ENCODE results near the gene LRRC23. TPM values are rescaled to one million over a fixed set of nuclear protein-coding genes. Genes with fewer than 3 reads are reported as not detected.

Gene LRRC23
- total RNA-seq, 4 donors from 2014 or later, result 1.7 to 35.5 (median 3.0) TPM; not detected in 1

DNA sequence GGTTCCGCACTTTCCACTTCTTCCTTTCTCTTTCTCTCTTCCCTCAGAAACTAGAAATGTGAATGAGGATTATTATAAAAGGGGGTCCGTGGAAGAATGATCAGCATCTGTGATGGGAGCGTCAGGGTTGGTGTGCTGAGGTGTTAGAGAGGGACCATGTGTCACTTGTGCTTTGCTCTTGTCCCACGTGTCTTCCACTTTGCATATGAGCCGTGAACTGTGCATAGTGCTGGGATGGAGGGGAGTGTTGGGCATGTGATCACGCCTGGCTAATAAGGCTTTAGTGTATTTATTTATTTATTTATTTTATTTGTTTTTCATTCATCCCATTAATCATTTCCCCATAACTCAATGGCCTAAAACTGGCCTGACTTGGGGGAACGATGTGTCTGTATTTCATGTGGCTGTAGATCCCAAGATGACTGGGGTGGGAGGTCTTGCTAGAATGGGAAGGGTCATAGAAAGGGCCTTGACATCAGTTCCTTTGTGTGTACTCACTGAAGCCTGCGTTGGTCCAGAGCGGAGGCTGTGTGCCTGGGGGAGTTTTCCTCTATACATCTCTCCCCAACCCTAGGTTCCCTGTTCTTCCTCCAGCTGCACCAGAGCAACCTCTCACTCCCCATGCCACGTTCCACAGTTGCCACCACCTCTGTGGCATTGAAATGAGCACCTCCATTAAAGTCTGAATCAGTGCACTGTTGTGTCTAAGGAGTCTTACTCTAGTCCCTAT lies 18.5 kb downstream of the LRRC23 start:
- Histone ChIP-seq H3K4me3 (no peak overlapping the region), H3K27ac (peak overlapping the region in 1 of 4 donors; percentile 48), H3K36me3 (no peaks in the 10 kb centered on the region), H3K4me1 (peaks cover 3 to 42% (median 13%) of the 10 kb centered on the region in 4 donors), H3K27me3 (no peaks in the 10 kb centered on the region), H3K9me3 (no peaks in the 10 kb centered on the region)
- TF ChIP-seq, protein P1, sequence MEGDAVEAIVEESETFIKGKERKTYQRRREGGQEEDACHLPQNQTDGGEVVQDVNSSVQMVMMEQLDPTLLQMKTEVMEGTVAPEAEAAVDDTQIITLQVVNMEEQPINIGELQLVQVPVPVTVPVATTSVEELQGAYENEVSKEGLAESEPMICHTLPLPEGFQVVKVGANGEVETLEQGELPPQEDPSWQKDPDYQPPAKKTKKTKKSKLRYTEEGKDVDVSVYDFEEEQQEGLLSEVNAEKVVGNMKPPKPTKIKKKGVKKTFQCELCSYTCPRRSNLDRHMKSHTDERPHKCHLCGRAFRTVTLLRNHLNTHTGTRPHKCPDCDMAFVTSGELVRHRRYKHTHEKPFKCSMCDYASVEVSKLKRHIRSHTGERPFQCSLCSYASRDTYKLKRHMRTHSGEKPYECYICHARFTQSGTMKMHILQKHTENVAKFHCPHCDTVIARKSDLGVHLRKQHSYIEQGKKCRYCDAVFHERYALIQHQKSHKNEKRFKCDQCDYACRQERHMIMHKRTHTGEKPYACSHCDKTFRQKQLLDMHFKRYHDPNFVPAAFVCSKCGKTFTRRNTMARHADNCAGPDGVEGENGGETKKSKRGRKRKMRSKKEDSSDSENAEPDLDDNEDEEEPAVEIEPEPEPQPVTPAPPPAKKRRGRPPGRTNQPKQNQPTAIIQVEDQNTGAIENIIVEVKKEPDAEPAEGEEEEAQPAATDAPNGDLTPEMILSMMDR (IDR thresholded peaks at IDR 0.05), result no peak
- no peak for TF ChIP-seq POLR2A (IDR thresholded peaks at IDR 0.05)
- DNase-seq, result peak in 1 of 3 donors; percentile 54

DNA sequence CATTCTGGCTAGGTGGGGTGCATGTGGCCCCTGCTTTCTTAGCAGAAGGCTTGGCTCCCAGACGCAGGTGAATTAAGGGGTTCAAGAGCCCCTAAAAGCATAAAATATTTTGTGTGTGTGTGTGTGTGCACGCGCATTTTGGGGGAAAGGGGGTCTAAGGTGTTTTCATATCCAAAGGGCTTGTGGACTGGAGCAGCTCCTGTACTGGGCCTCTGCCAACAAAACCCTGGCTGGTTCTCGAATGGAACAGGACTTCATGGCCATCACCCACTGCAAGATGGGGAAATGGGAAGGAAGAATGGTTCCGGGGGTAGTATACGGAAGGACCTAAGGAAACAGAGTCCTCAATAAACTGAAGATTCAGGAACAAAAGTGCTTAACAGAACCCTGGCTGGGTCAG lies 19.2 kb downstream of the LRRC23 start:
- H3K4me1 ChIP-seq, result peaks cover 6 to 45% (median 13%) of the 10 kb centered on the region in 4 donors
- H3K27ac ChIP-seq, result peak overlapping the region in 1 of 4 donors; percentile 95
- no peak overlapping the region for H3K4me3 ChIP-seq
- DNase-seq, result peak in 1 of 3 donors; percentile 28
- H3K36me3 ChIP-seq, result no peaks in the 10 kb centered on the region
- H3K9me3 ChIP-seq, result no peaks in the 10 kb centered on the region
- no peaks in the 10 kb centered on the region for H3K27me3 ChIP-seq
- TF ChIP-seq, protein P1 (IDR thresholded peaks at IDR 0.05), result no peak
- TF ChIP-seq POLR2A (IDR thresholded peaks at IDR 0.05), result no peak

DNA sequence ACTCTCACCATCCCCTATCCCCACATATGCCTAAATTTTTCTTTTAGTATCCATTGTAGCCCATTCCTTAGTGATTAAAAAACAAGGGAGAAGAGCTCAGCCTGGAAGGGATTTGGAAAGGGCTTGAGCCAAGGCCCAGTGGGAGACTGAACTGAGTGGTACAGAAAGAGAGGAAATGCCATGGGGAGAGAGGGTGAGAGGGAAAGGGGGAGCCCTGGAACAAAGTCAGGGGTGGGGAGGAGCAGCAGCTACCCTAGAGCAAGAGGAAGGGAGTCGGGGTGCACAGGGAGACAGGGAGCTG lies 20.6 kb downstream of the LRRC23 start:
- Histone ChIP-seq H3K9me3 (no peaks in the 10 kb centered on the region), H3K4me3 (no peak overlapping the region), H3K27me3 (no peaks in the 10 kb centered on the region), H3K27ac (peak overlapping the region; percentile 92 to 95 (median 94)), H3K36me3 (no peaks in the 10 kb centered on the region), H3K4me1 (peaks cover 11 to 58% (median 16%) of the 10 kb centered on the region in 4 donors)
- TF ChIP-seq, protein P1 (IDR thresholded peaks at IDR 0.05), result no peak
- no peak for TF ChIP-seq POLR2A (IDR thresholded peaks at IDR 0.05)
- DNase-seq, result no peak

DNA sequence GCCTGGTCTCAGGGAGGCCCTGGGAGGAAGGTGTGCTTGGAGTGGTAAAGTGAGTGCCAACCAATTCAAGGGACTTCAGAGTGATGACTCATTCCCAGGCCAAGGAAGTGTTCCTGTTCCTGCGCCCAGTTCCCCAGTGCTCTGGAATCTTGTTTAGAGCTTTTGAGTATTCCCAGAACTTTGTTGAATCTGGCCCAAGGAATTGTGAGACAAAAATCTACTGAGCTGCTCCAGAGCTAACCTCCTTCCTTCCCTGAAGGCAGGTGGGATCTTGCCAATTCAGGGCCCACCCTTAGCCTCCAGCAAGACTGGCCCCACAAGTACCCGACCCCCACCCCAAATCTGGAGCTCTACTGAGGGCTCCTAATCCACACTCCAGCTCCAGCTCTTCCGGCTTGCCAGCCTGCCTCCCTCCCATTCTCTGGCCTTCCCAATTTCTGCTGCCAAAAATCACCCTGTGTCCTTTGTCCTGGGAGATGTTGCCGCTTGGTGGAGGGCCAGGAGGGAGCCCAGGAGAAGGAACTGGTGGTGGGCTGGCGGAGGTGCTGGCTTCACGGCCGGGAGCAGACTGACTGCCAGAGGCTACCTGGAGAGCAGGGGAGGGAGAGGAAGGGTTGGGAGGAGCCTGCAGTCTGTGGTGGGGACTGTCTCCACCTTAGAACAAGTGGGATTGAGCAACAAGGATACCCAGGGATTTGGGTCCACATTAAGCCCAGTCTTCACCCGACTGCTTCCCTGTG lies 21.1 kb downstream of the LRRC23 start:
- peaks cover 11 to 62% (median 16%) of the 10 kb centered on the region in 4 donors for H3K4me1 ChIP-seq
- no peaks in the 10 kb centered on the region for H3K9me3 ChIP-seq
- TF ChIP-seq POLR2A (IDR thresholded peaks at IDR 0.05), result peak in 1 of 2 donors; percentile 51
- TF ChIP-seq, protein P1 (IDR thresholded peaks at IDR 0.05), result peak in 1 of 6 experiments; percentile 2
- DNase-seq, result peak in 2 of 3 donors; percentile 60 to 81
- H3K4me3 ChIP-seq, result peak overlapping the region in 3 of 4 donors; percentile 12 to 68 (median 42)
- peak overlapping the region; percentile 92 to 95 (median 94) for H3K27ac ChIP-seq
- no peaks in the 10 kb centered on the region for H3K27me3 ChIP-seq
- no peaks in the 10 kb centered on the region for H3K36me3 ChIP-seq

DNA sequence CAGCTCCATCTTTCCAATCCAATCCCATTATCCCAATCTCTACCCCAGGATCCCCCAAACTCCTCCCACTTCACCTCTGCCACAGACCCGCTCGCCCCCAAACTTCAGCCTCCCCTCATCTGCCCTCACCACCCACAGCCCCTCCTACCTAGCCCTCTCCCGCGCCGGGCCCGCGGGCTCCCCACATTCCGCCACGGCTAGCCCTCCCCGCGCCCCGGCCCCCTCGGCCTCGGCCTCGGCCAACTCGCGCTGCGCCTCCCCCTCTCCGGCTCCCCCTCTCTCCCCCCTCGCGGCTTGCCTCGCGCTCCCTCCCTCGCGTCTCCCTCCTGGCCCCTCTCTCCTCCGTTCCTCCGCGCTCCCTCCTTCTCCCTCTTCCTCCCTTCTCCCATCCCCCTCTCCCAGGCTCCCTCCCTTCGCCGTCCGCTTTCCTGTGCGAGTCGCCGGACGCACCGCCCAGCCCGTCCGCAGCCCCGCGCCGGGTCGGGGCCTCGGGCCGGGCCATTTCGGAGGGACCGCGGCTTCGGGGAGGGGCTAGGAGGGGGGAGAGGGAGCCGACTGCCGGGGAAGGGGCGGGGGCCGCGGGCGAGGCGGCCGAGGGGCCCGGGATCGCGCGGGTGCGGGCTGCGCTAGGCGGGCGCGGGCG lies 22.9 kb downstream of the LRRC23 start, which contains the start of gene ATN1:
Gene ATN1 (plus strand): TSS at position 581 of the 643 bp plus-strand sequence. CDS start 6,043 bp downstream, outside the sequence.
- peak in 2 of 3 donors; percentile 78 to 82 for DNase-seq
- Histone ChIP-seq H3K27ac (peak within 1 kb of the TSS; percentile 92 to 95 (median 94)), H3K9me3 (no peaks in the 10 kb centered on the region), H3K27me3 (no peaks in the 10 kb centered on the region), H3K36me3 (no peaks in the 10 kb centered on the region), H3K4me1 (peaks cover 8 to 73% (median 15%) of the 10 kb centered on the region in 4 donors), H3K4me3 (peak within 1 kb of the TSS; percentile 68 to 98 (median 84))
- TF ChIP-seq POLR2A (IDR thresholded peaks at IDR 0.05), result peak in 1 of 2 donors; percentile 49
- TF ChIP-seq, protein P1 (IDR thresholded peaks at IDR 0.05), result no peak

All from Peyer's patch (tissue), 4 donors.